ENCODE data around the gene STIM2.

- TF ChIP-seq CTCF (IDR thresholded peaks at IDR 0.05) = no peak
- TF ChIP-seq EP300 (IDR thresholded peaks at IDR 0.05) = no peak
- TF ChIP-seq POLR2AphosphoS5 (IDR thresholded peaks at IDR 0.05) = no peak
- TF ChIP-seq POLR2A (IDR thresholded peaks at IDR 0.05; ENCODE audit: low read depth) = no peak
Observed at GRCh38 chr4:27056281-27056680, 195.6 kb downstream of the STIM2 start.

All from esophagus muscularis mucosa (tissue), 4 donors.